Psoas muscle (tissue), 8 donors: ENCODE data around the gene CD84. TPM values are rescaled to one million over a fixed set of nuclear protein-coding genes. Genes with fewer than 3 reads are reported as not detected.

Experiments used
- ATAC-seq, 4 donors: fragments of 200-7000 bp; cut with Tn5 transposase; one replicate each; pipeline ENCODE4 v1.9.1; 2020; ENCODE audit warnings: moderate library complexity in 3 of 4, mild to moderate bottlenecking in 2 of 4
- DNase-seq, 2 donors: peaks; one replicate each; pipeline ENCODE4 v3.0.0-alpha.2; 2020
- H3K27ac ChIP-seq: fragments of 200-600 bp; one replicate; pipeline ENCODE4 v1.8.0; 2022
- H3K27me3 ChIP-seq, 3 donors: fragments of 200-600 bp in 1 of 3; one replicate each; pipeline versions ENCODE4 v1.6.1 to v1.8.0; 2013 to 2022; ENCODE audit warnings: low read length in 2 of 3, mild to moderate bottlenecking in 2 of 3, moderate library complexity in 1 of 3; ENCODE audit not compliant: insufficient read depth in 3 of 3
- H3K36me3 ChIP-seq, 2 donors: fragments of 200-600 bp in 1 of 2; one replicate each; pipeline versions ENCODE4 v1.6.1 to v1.8.0; 2013 to 2022; ENCODE audit warnings: low read depth in 1 of 2, mild to moderate bottlenecking in 1 of 2, moderate library complexity in 1 of 2; ENCODE audit not compliant: insufficient read depth in 1 of 2
- H3K4me1 ChIP-seq: fragments of 200-600 bp; one replicate; pipeline ENCODE4 v1.8.0; 2022
- H3K4me3 ChIP-seq: fragments of 200-600 bp; one replicate; pipeline ENCODE4 v1.8.0; 2022; ENCODE audit warnings: mild to moderate bottlenecking
- H3K9me3 ChIP-seq: fragments of 200-600 bp; one replicate; pipeline ENCODE4 v1.8.0; 2022
- CTCF ChIP-seq: fragments of 200-600 bp; IDR thresholded peaks from one replicate; pipeline ENCODE4 v1.8.0; 2022; ENCODE audit warnings: antibody characterized with exemption
- WGBS, 3 donors: extraction: QIAGEN DNeasy Blood & Tissue Kit; methylation state at CpG; one replicate each; pipeline versions ENCODE4 v1.1.6 to v1.1.7; 2013; 5-methylcytosine and 5-hydroxymethylcytosine counted together
- intact Hi-C, 2 donors: fragments of 100-400 bp; cut with DNase I; formaldehyde crosslinking; loops; one replicate each; pipeline versions ENCODE4 v1.11.0 to v1.14.2; 2022
- polyA plus RNA-seq, 3 donors: library from polyadenylated mRNA; stranded (reverse); fragments of 200-250 nt; gene quantifications; one replicate each; pipeline ENCODE4 v1.2.3, GENCODE V29; 2013
- total RNA-seq, 4 donors: library from RNA; stranded (reverse); fragmentation: NEBNext Ultra II Directional in 2 of 4; extraction: Animal tissue kit (Norgen Biotek cat#: 25700) in 2 of 4; gene quantifications; one replicate each; pipeline versions ENCODE4 v1.2.1 to v1.2.4, GENCODE V29; 2021 to 2023
- donor health status: healthy with polysubstance abuse.
- donor health status: DM: no; HTN: no; CAD: no; lungs with moderate emphysema.
- donor health status: Bipolar disorder and iron deficiency.
- donor health status: healthy.
- donor health status: DM: yes; HTN: yes; CAD: no.
- donor health status: DM: no; HTN: no; CAD: no.
- donor health status: DM: no; HTN: no; CAD: no.
- donor health status: DM: yes; HTN: yes; CAD: no.

Gene CD84
- total and polyA plus RNA-seq, 7 donors = 0.04 to 2.6 (median 0.75) TPM

- no peak overlapping the region for H3K4me3 ChIP-seq
- 77 to 84% (median 83%) methylated on average over 10 of the region's 10 CpGs for WGBS, 3 donors
- no peaks in the 10 kb centered on the region for H3K4me1 ChIP-seq
- H3K27me3 ChIP-seq = no peaks in the 10 kb centered on the region
- DNase-seq (no peak), ATAC-seq (no peak)
- intact Hi-C loops = no loop called here
- no peaks in the 10 kb centered on the region for H3K36me3 ChIP-seq
- H3K27ac ChIP-seq = no peak overlapping the region
- no peaks in the 10 kb centered on the region for H3K9me3 ChIP-seq
- TF ChIP-seq CTCF = no peak
Measured at GRCh38 chr1:160625725-160626498, 46.6 kb upstream of the CD84 start.

GRCh38 chr1:160625321-160625720, 46.0 kb upstream of the CD84 start:
- Histone ChIP-seq H3K4me1 (no peaks in the 10 kb centered on the region), H3K4me3 (no peak overlapping the region), H3K9me3 (no peaks in the 10 kb centered on the region), H3K27ac (no peak overlapping the region), H3K36me3 (no peaks in the 10 kb centered on the region), H3K27me3 (no peaks in the 10 kb centered on the region)
- intact Hi-C loops = no loop called here
- no peak for TF ChIP-seq CTCF
- ATAC-seq = no peak
- WGBS, 3 donors = 54 to 62% (median 57%) methylated on average over 1 of the region's 1 CpG
- no peak for DNase-seq

DNA sequence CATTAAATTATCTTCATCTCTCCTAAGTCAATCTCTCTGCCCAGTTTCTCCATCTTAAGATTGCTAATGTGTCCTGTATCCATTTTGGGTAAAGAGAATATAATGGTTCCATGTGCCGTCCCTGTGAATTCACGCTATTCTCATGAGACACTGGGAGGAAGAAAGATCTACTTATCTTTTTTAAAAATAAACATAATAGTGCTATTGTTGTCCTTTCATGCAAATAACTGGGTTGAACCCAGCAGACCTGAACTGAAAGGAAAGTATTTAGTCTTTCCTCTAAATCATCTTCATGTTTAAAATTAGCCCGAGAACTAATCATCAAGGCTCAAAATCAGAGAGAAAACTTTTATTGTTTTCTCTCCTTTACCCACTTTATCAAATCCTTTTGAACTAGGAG, 45.2 kb upstream of the CD84 start:
- no peak overlapping the region for H3K27ac ChIP-seq
- intact Hi-C loops = no loop called here
- H3K4me1 ChIP-seq = no peaks in the 10 kb centered on the region
- H3K9me3 ChIP-seq = no peaks in the 10 kb centered on the region
- ATAC-seq (no peak), DNase-seq (no peak)
- H3K36me3 ChIP-seq = no peaks in the 10 kb centered on the region
- 58 to 63% (median 60%) methylated on average over 3 of the region's 3 CpGs for WGBS, 3 donors
- no peak for TF ChIP-seq CTCF
- H3K27me3 ChIP-seq = no peaks in the 10 kb centered on the region
- no peak overlapping the region for H3K4me3 ChIP-seq

GRCh38 chr1:160623862-160624261, 44.6 kb upstream of the CD84 start:
- no peak overlapping the region for H3K27ac ChIP-seq

More at GRCh38 chr1:160623862-160624261, 44.6 kb upstream of the CD84 start:
- Histone ChIP-seq H3K4me3 (no peak overlapping the region), H3K27me3 (no peaks in the 10 kb centered on the region), H3K36me3 (no peaks in the 10 kb centered on the region), H3K4me1 (no peaks in the 10 kb centered on the region), H3K9me3 (no peaks in the 10 kb centered on the region)
- intact Hi-C loops = no loop called here
- ATAC-seq (no peak), DNase-seq (no peak)
- TF ChIP-seq CTCF = no peak
- WGBS, 3 donors = 71 to 87% (median 73%) methylated on average over 1 of the region's 1 CpG
